Measurements from ENCODE around the gene USP24. TPM values are rescaled to one million over a fixed set of nuclear protein-coding genes. Genes with fewer than 3 reads are reported as not detected.

Gene USP24
- total and polyA plus RNA-seq, 4 donors, result 42.5 to 70.6 (median 46.9) TPM

- H3K4me1 ChIP-seq (ENCODE audit: control insufficient read depth, insufficient read depth, low read length), result peaks cover 28% of the 10 kb centered on the region
- no peak overlapping the region for H3K27ac ChIP-seq (ENCODE audit: low read depth, low read length)
- 84% methylated on average over 8 of the region's 9 CpGs for WGBS (ENCODE audit: insufficient coverage)
- H3K27me3 ChIP-seq (ENCODE audit: control insufficient read depth, insufficient read depth, low read length), result no peaks in the 10 kb centered on the region
- no peaks in the 10 kb centered on the region for H3K36me3 ChIP-seq (ENCODE audit: control insufficient read depth, insufficient read depth, low read length)
- H3K9me3 ChIP-seq (ENCODE audit: control insufficient read depth, insufficient read depth, low read length), result no peaks in the 10 kb centered on the region
- no peak for DNase-seq (ENCODE audit: low read depth in 4 of 6, low spot score in 6 of 6)
- H3K4me3 ChIP-seq (ENCODE audit: low read depth, low read length), result no peak overlapping the region
These were observed 165.8 kb downstream of the USP24 start for GRCh38 chr1:55049271-55049913.

GRCh38 chr1:55048453-55049270 is 166.5 kb downstream of the USP24 start:
- no peaks in the 10 kb centered on the region for H3K27me3 ChIP-seq (ENCODE audit: control insufficient read depth, insufficient read depth, low read length)
- H3K4me3 ChIP-seq (ENCODE audit: low read depth, low read length), result no peak overlapping the region
- no peak for DNase-seq (ENCODE audit: low read depth in 4 of 6, low spot score in 6 of 6)
- WGBS (ENCODE audit: insufficient coverage), result 64% methylated on average over 5 of the region's 11 CpGs
- H3K36me3 ChIP-seq (ENCODE audit: control insufficient read depth, insufficient read depth, low read length), result no peaks in the 10 kb centered on the region
- no peaks in the 10 kb centered on the region for H3K9me3 ChIP-seq (ENCODE audit: control insufficient read depth, insufficient read depth, low read length)
- H3K27ac ChIP-seq (ENCODE audit: low read depth, low read length), result no peak overlapping the region
- peaks cover 27% of the 10 kb centered on the region for H3K4me1 ChIP-seq (ENCODE audit: control insufficient read depth, insufficient read depth, low read length)

- WGBS (ENCODE audit: insufficient coverage), result 90% methylated on average over 3 of the region's 3 CpGs
- Histone ChIP-seq H3K27me3 (ENCODE audit: control insufficient read depth, insufficient read depth, low read length) (no peaks in the 10 kb centered on the region), H3K9me3 (ENCODE audit: control insufficient read depth, insufficient read depth, low read length) (no peaks in the 10 kb centered on the region), H3K4me1 (ENCODE audit: control insufficient read depth, insufficient read depth, low read length) (peaks cover 23% of the 10 kb centered on the region), H3K36me3 (ENCODE audit: control insufficient read depth, insufficient read depth, low read length) (no peaks in the 10 kb centered on the region), H3K27ac (ENCODE audit: low read depth, low read length) (no peak overlapping the region), H3K4me3 (ENCODE audit: low read depth, low read length) (no peak overlapping the region)
- no peak for DNase-seq (ENCODE audit: low read depth in 4 of 6, low spot score in 6 of 6)
These were observed 167.6 kb downstream of the USP24 start for GRCh38 chr1:55047611-55048010.

- WGBS (ENCODE audit: insufficient coverage), result 77% methylated on average over 4 of the region's 4 CpGs
- no peak for DNase-seq (ENCODE audit: low read depth in 4 of 6, low spot score in 6 of 6)
- H3K27me3 ChIP-seq (ENCODE audit: control insufficient read depth, insufficient read depth, low read length), result no peaks in the 10 kb centered on the region
- peaks cover 23% of the 10 kb centered on the region for H3K4me1 ChIP-seq (ENCODE audit: control insufficient read depth, insufficient read depth, low read length)
- no peaks in the 10 kb centered on the region for H3K36me3 ChIP-seq (ENCODE audit: control insufficient read depth, insufficient read depth, low read length)
- no peak overlapping the region for H3K27ac ChIP-seq (ENCODE audit: low read depth, low read length)
- no peaks in the 10 kb centered on the region for H3K9me3 ChIP-seq (ENCODE audit: control insufficient read depth, insufficient read depth, low read length)
- no peak overlapping the region for H3K4me3 ChIP-seq (ENCODE audit: low read depth, low read length)
These were observed 168.3 kb downstream of the USP24 start for GRCh38 chr1:55046871-55047270.

- no peaks in the 10 kb centered on the region for H3K9me3 ChIP-seq (ENCODE audit: control insufficient read depth, insufficient read depth, low read length)
- no peak overlapping the region for H3K27ac ChIP-seq (ENCODE audit: low read depth, low read length)
- peaks cover 20% of the 10 kb centered on the region for H3K4me1 ChIP-seq (ENCODE audit: control insufficient read depth, insufficient read depth, low read length)
- H3K4me3 ChIP-seq (ENCODE audit: low read depth, low read length), result no peak overlapping the region
- H3K27me3 ChIP-seq (ENCODE audit: control insufficient read depth, insufficient read depth, low read length), result peaks cover 12% of the 10 kb centered on the region
- DNase-seq (ENCODE audit: low read depth in 4 of 6, low spot score in 6 of 6), result no peak
- no peaks in the 10 kb centered on the region for H3K36me3 ChIP-seq (ENCODE audit: control insufficient read depth, insufficient read depth, low read length)
- WGBS (ENCODE audit: insufficient coverage), result 90% methylated on average over 9 of the region's 10 CpGs
These were observed 169.7 kb downstream of the USP24 start for GRCh38 chr1:55045430-55045829.

- no peaks in the 10 kb centered on the region for H3K36me3 ChIP-seq (ENCODE audit: control insufficient read depth, insufficient read depth, low read length)
- 84% methylated on average over 13 of the region's 15 CpGs for WGBS (ENCODE audit: insufficient coverage)
- H3K9me3 ChIP-seq (ENCODE audit: control insufficient read depth, insufficient read depth, low read length), result no peaks in the 10 kb centered on the region
- H3K4me1 ChIP-seq (ENCODE audit: control insufficient read depth, insufficient read depth, low read length), result peaks cover 20% of the 10 kb centered on the region
- H3K4me3 ChIP-seq (ENCODE audit: low read depth, low read length), result no peak overlapping the region
- H3K27me3 ChIP-seq (ENCODE audit: control insufficient read depth, insufficient read depth, low read length), result peaks cover 19% of the 10 kb centered on the region
- DNase-seq (ENCODE audit: low read depth in 4 of 6, low spot score in 6 of 6), result no peak
- no peak overlapping the region for H3K27ac ChIP-seq (ENCODE audit: low read depth, low read length)
These were observed 170.4 kb downstream of the USP24 start for GRCh38 chr1:55044617-55045397.

- no peak overlapping the region for H3K4me3 ChIP-seq (ENCODE audit: low read depth, low read length)
- 91% methylated on average over 9 of the region's 9 CpGs for WGBS (ENCODE audit: insufficient coverage)
- no peaks in the 10 kb centered on the region for H3K9me3 ChIP-seq (ENCODE audit: control insufficient read depth, insufficient read depth, low read length)
- H3K36me3 ChIP-seq (ENCODE audit: control insufficient read depth, insufficient read depth, low read length), result no peaks in the 10 kb centered on the region
- H3K27me3 ChIP-seq (ENCODE audit: control insufficient read depth, insufficient read depth, low read length), result peaks cover 29% of the 10 kb centered on the region
- peaks cover 19% of the 10 kb centered on the region for H3K4me1 ChIP-seq (ENCODE audit: control insufficient read depth, insufficient read depth, low read length)
- no peak overlapping the region for H3K27ac ChIP-seq (ENCODE audit: low read depth, low read length)
- DNase-seq (ENCODE audit: low read depth in 4 of 6, low spot score in 6 of 6), result no peak
These were observed 171.4 kb downstream of the USP24 start for GRCh38 chr1:55043726-55044125.

GRCh38 chr1:55043011-55043410 is 172.2 kb downstream of the USP24 start:
- H3K27ac ChIP-seq (ENCODE audit: low read depth, low read length), result no peak overlapping the region
- no peak for DNase-seq (ENCODE audit: low read depth in 4 of 6, low spot score in 6 of 6)
- H3K4me3 ChIP-seq (ENCODE audit: low read depth, low read length), result no peak overlapping the region
- no peaks in the 10 kb centered on the region for H3K36me3 ChIP-seq (ENCODE audit: control insufficient read depth, insufficient read depth, low read length)
- no peaks in the 10 kb centered on the region for H3K9me3 ChIP-seq (ENCODE audit: control insufficient read depth, insufficient read depth, low read length)
- H3K27me3 ChIP-seq (ENCODE audit: control insufficient read depth, insufficient read depth, low read length), result peaks cover 37% of the 10 kb centered on the region
- H3K4me1 ChIP-seq (ENCODE audit: control insufficient read depth, insufficient read depth, low read length), result peaks cover 19% of the 10 kb centered on the region
- 100% methylated on average over 1 of the region's 2 CpGs for WGBS (ENCODE audit: insufficient coverage)

GRCh38 chr1:55041613-55042012 is 173.6 kb downstream of the USP24 start:
- peaks cover 44% of the 10 kb centered on the region for H3K27me3 ChIP-seq (ENCODE audit: control insufficient read depth, insufficient read depth, low read length)
- WGBS (ENCODE audit: insufficient coverage), result 75% methylated on average over 2 of the region's 3 CpGs
- H3K27ac ChIP-seq (ENCODE audit: low read depth, low read length), result no peak overlapping the region
- DNase-seq (ENCODE audit: low read depth in 4 of 6, low spot score in 6 of 6), result no peak
- H3K9me3 ChIP-seq (ENCODE audit: control insufficient read depth, insufficient read depth, low read length), result no peaks in the 10 kb centered on the region
- H3K36me3 ChIP-seq (ENCODE audit: control insufficient read depth, insufficient read depth, low read length), result no peaks in the 10 kb centered on the region
- H3K4me3 ChIP-seq (ENCODE audit: low read depth, low read length), result no peak overlapping the region
- peaks cover 19% of the 10 kb centered on the region for H3K4me1 ChIP-seq (ENCODE audit: control insufficient read depth, insufficient read depth, low read length)
